NB4 (cell line): ENCODE measurements around the gene HDAC1.

Experiments
- MYC ChIP-seq: IDR thresholded peaks from 2 replicates; pipeline ENCODE4 v1.6.1; 2011; ENCODE audit warnings: low read depth, low read length
- POLR2A ChIP-seq: IDR thresholded peaks from 2 replicates; pipeline ENCODE4 v1.6.1; 2011; ENCODE audit warnings: mild to moderate bottlenecking; ENCODE audit not compliant: insufficient read length; ENCODE audit errors: extremely low read depth
- TF ChIP-seq, protein P1 (sequence below): IDR thresholded peaks from one replicate; pipeline ENCODE4 v1.5.1; 2012; ENCODE audit warnings: low read depth, low read length
- TF ChIP-seq, protein P2 (sequence below): IDR thresholded peaks from 2 replicates; pipeline ENCODE4 v1.6.1; 2011; ENCODE audit warnings: low read depth, low read length

DNA sequence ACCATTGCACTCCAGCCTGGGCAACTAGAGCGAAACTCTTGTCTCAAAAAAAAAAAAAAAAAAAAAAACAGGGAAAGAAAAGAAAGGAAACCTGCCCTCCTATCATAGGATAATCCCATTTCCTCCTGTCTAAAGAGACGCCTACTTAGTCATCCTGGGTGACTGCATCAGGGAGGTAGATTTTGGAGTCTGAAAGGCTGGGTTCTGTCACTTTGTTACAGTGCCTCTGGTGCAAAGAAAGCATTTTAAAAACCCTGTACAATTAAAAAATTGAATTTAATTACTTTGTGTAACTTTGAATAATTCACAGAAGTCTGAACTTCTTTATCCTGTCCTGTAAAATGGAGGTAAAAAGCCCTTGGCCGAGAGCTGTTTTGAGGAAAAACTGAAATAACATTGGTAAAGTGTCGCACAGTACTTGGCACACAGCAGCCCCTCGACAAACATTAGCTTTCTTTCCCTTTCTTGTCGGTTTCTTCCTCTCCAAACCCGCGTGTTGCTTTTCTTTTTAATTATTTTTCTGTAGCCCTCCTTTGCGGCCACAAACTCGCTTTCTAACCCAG, 657 bp upstream of the HDAC1 start:
- no peak for TF ChIP-seq POLR2A
- no peak for TF ChIP-seq MYC
- TF ChIP-seq, protein P1, sequence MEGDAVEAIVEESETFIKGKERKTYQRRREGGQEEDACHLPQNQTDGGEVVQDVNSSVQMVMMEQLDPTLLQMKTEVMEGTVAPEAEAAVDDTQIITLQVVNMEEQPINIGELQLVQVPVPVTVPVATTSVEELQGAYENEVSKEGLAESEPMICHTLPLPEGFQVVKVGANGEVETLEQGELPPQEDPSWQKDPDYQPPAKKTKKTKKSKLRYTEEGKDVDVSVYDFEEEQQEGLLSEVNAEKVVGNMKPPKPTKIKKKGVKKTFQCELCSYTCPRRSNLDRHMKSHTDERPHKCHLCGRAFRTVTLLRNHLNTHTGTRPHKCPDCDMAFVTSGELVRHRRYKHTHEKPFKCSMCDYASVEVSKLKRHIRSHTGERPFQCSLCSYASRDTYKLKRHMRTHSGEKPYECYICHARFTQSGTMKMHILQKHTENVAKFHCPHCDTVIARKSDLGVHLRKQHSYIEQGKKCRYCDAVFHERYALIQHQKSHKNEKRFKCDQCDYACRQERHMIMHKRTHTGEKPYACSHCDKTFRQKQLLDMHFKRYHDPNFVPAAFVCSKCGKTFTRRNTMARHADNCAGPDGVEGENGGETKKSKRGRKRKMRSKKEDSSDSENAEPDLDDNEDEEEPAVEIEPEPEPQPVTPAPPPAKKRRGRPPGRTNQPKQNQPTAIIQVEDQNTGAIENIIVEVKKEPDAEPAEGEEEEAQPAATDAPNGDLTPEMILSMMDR: no peak
- TF ChIP-seq, protein P2, sequence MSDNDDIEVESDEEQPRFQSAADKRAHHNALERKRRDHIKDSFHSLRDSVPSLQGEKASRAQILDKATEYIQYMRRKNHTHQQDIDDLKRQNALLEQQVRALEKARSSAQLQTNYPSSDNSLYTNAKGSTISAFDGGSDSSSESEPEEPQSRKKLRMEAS: no peak
